ENCODE results near the gene EHMT1. TPM values are rescaled to one million over a fixed set of nuclear protein-coding genes. Genes with fewer than 3 reads are reported as not detected.

The EHMT1 gene
- polyA plus RNA-seq, 3 donors: 10.1 to 46.5 (median 15.0) TPM

DNA sequence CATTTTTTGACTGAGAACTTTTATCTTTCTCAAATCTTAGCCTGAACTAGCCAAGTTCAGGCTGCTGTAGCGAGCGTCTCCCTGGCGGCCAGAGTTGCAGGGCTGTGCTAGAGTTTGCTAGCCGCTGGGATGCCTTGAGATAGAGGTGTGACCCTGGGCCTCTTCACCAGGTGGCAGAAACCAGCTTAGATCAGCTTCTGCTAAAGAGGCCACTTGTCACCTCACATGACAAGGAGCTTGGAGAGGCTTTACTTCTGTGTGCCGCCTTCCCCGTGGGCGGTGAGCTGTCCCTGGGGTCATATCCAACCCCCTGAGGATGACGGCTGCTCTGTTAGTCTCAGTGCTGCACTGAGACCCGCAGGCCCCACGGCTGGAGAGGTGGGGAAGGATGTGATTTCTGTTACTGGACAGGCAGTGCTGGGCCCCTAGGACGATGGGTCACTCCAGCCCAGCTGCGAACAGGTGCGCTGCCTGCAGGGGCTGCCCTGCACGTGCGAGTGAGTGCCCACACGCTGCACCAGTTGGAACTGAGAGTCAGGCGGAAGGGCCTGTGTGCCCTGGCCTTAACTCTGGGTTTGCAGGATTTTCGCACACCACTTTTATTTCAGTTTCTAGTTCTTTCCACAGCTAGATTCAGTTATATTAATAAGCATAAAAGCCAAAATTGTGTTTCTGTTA, 63.8 kb downstream of the EHMT1 start:
- no peak overlapping the region for H3K27ac ChIP-seq (ENCODE audit: low read depth in 1 of 2, low read length in 2 of 2)
- H3K36me3 Mint-ChIP-seq: peaks cover 17 to 32% of the 10 kb centered on the region in 2 donors
- peak overlapping the region in 2 of 7 donors; percentile 16 to 58 for H3K27ac Mint-ChIP-seq
- H3K9ac ChIP-seq (ENCODE audit: insufficient read depth, low read length, poor library complexity, severe bottlenecking): no peak overlapping the region
- H3K9me3 ChIP-seq (replicated peaks in 1 of 2; ENCODE audit: control insufficient read depth in 1 of 2, insufficient read depth in 1 of 2, low read length in 2 of 2): no peaks in the 10 kb centered on the region
- no peak overlapping the region for H3K4me3 ChIP-seq (replicated peaks in 1 of 3; ENCODE audit: low read depth in 2 of 3, low read length in 3 of 3)
- peaks cover 8 to 12% of the 10 kb centered on the region in 2 donors for H3K4me1 ChIP-seq (ENCODE audit: control insufficient read depth in 1 of 2, insufficient read depth in 2 of 2, low read length in 2 of 2)
- no peaks in the 10 kb centered on the region for H3K9me3 Mint-ChIP-seq
- peaks cover 4 to 17% of the 10 kb centered on the region in 2 donors for H3K36me3 ChIP-seq (replicated peaks in 1 of 2; ENCODE audit: control insufficient read depth in 1 of 2, insufficient read depth in 2 of 2, low read length in 2 of 2)
- peaks cover 96% of the 10 kb centered on the region for H3K79me2 ChIP-seq (ENCODE audit: insufficient read depth, low read length)
- peaks cover 95% of the 10 kb centered on the region for H4K20me1 ChIP-seq (ENCODE audit: insufficient read depth, low read length)
- H2AFZ ChIP-seq (ENCODE audit: insufficient read depth, low read depth, low read length, poor library complexity, severe bottlenecking): no peak overlapping the region
- H3K27me3 ChIP-seq (ENCODE audit: control insufficient read depth in 2 of 2, insufficient read depth in 2 of 2, low read length in 2 of 2): no peaks in the 10 kb centered on the region
- WGBS (ENCODE audit: insufficient coverage): 85% methylated on average over 14 of the region's 18 CpGs
- TF ChIP-seq, protein P1, sequence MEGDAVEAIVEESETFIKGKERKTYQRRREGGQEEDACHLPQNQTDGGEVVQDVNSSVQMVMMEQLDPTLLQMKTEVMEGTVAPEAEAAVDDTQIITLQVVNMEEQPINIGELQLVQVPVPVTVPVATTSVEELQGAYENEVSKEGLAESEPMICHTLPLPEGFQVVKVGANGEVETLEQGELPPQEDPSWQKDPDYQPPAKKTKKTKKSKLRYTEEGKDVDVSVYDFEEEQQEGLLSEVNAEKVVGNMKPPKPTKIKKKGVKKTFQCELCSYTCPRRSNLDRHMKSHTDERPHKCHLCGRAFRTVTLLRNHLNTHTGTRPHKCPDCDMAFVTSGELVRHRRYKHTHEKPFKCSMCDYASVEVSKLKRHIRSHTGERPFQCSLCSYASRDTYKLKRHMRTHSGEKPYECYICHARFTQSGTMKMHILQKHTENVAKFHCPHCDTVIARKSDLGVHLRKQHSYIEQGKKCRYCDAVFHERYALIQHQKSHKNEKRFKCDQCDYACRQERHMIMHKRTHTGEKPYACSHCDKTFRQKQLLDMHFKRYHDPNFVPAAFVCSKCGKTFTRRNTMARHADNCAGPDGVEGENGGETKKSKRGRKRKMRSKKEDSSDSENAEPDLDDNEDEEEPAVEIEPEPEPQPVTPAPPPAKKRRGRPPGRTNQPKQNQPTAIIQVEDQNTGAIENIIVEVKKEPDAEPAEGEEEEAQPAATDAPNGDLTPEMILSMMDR (IDR thresholded peaks at IDR 0.05): no peak
- no peaks in the 10 kb centered on the region for H3K27me3 Mint-ChIP-seq (ENCODE audit: low read depth in 3 of 3)
- no peak overlapping the region for H3K4me3 Mint-ChIP-seq
- no peak for DNase-seq
- intact Hi-C loops (cut with micrococcal nuclease): no loop called here
- peaks cover 32% of the 10 kb centered on the region for H3K4me1 Mint-ChIP-seq
- H3K4me2 ChIP-seq (replicated peaks; ENCODE audit: extremely low read depth, low read length, poor library complexity, severe bottlenecking): no peak overlapping the region

DNA sequence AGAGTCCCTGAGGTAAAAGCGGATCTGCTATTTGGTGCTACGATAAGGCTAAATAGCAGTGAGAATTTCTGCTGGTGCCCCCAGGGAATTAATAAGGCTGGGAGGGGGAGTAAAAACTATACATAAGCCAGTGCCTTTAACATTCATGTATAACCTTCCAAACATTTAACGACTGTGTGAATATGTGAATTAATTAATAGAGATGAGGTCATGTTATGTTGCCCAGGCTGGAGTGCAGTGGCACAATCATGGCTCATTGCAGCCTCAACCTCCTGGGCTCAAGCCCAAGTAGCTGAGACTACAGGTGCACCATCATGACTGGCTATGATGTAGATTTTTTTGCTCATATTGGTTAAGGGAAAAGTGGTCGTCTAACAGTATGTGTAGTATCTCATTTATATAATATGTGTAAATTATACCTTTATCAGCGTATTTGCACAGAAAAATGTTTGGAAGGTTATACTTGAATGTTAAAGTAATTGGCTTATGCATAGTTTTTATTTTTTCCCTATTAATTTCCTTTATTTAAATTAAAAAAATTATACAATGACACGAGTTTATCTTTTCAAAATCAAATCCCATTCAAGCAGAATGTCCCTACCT, 64.6 kb downstream of the EHMT1 start:
- Histone ChIP-seq H4K20me1 (ENCODE audit: insufficient read depth, low read length) (peaks cover 95% of the 10 kb centered on the region), H3K9me3 (replicated peaks in 1 of 2; ENCODE audit: control insufficient read depth in 1 of 2, insufficient read depth in 1 of 2, low read length in 2 of 2) (no peaks in the 10 kb centered on the region), H3K9ac (ENCODE audit: insufficient read depth, low read length, poor library complexity, severe bottlenecking) (no peak overlapping the region), H3K27ac (ENCODE audit: low read depth in 1 of 2, low read length in 2 of 2) (no peak overlapping the region), H3K27me3 (ENCODE audit: control insufficient read depth in 2 of 2, insufficient read depth in 2 of 2, low read length in 2 of 2) (no peaks in the 10 kb centered on the region), H3K4me2 (replicated peaks; ENCODE audit: extremely low read depth, low read length, poor library complexity, severe bottlenecking) (no peak overlapping the region), H3K79me2 (ENCODE audit: insufficient read depth, low read length) (peaks cover 100% of the 10 kb centered on the region), H2AFZ (ENCODE audit: insufficient read depth, low read depth, low read length, poor library complexity, severe bottlenecking) (no peak overlapping the region), H3K4me1 (ENCODE audit: control insufficient read depth in 1 of 2, insufficient read depth in 2 of 2, low read length in 2 of 2) (peaks cover 4 to 10% of the 10 kb centered on the region in 2 donors), H3K4me3 (replicated peaks in 1 of 3; ENCODE audit: low read depth in 2 of 3, low read length in 3 of 3) (no peak overlapping the region), H3K36me3 (replicated peaks in 1 of 2; ENCODE audit: control insufficient read depth in 1 of 2, insufficient read depth in 2 of 2, low read length in 2 of 2) (peaks cover 4 to 17% of the 10 kb centered on the region in 2 donors)
- Mint-ChIP-seq H3K36me3 (peaks cover 17 to 29% of the 10 kb centered on the region in 2 donors), H3K27ac (peak overlapping the region in 1 of 7 donors; percentile 64), H3K4me1 (peaks cover 31% of the 10 kb centered on the region), H3K4me3 (no peak overlapping the region), H3K27me3 (ENCODE audit: low read depth in 3 of 3) (no peaks in the 10 kb centered on the region), H3K9me3 (no peaks in the 10 kb centered on the region)
- WGBS (ENCODE audit: insufficient coverage): no CpG with 5 or more reads among the region's 6 CpGs
- no peak for DNase-seq
- TF ChIP-seq, protein P1 (IDR thresholded peaks at IDR 0.05): no peak
- intact Hi-C loops (cut with micrococcal nuclease): no loop called here
